WTC11 (cell line): ENCODE results near the gene NOC3L.
"Not testable (repeated sequence)": the region's sequence is repeated elsewhere in the genome, so short reads cannot be mapped to it uniquely, and the experiment has no call there.

Experiments used
- SP1 ChIP-seq: sonication (generic); formaldehyde crosslinking; conservative IDR thresholded peaks from 2 replicates; pipeline ENCODE4 v1.8.1; 2022; ENCODE audit warnings: missing genetic modification reagents
- TEAD4 ChIP-seq: sonication (generic); formaldehyde crosslinking; IDR thresholded peaks from 2 replicates; pipeline ENCODE4 v1.8.0; 2022; ENCODE audit warnings: mild to moderate bottlenecking, missing genetic modification reagents
- TF ChIP-seq, protein P1 (sequence below): fragments of 200-600 bp; IDR thresholded peaks from 2 replicates; pipeline ENCODE4 v1.8.0; 2022; ENCODE audit warnings: antibody characterized with exemption

GRCh38 chr10:94385733-94386132 is 23.0 kb upstream of the NOC3L start:
- TF ChIP-seq, protein P1, sequence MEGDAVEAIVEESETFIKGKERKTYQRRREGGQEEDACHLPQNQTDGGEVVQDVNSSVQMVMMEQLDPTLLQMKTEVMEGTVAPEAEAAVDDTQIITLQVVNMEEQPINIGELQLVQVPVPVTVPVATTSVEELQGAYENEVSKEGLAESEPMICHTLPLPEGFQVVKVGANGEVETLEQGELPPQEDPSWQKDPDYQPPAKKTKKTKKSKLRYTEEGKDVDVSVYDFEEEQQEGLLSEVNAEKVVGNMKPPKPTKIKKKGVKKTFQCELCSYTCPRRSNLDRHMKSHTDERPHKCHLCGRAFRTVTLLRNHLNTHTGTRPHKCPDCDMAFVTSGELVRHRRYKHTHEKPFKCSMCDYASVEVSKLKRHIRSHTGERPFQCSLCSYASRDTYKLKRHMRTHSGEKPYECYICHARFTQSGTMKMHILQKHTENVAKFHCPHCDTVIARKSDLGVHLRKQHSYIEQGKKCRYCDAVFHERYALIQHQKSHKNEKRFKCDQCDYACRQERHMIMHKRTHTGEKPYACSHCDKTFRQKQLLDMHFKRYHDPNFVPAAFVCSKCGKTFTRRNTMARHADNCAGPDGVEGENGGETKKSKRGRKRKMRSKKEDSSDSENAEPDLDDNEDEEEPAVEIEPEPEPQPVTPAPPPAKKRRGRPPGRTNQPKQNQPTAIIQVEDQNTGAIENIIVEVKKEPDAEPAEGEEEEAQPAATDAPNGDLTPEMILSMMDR, result not testable (repeated sequence)
- not testable (repeated sequence) for TF ChIP-seq SP1 (CRISPR knock-in tag); TEAD4
